SJCRH30 (cell line): ENCODE measurements around the gene NDUFAF7. TPM values are rescaled to one million over a fixed set of nuclear protein-coding genes. Genes with fewer than 3 reads are reported as not detected.
"Not testable (repeated sequence)": the region's sequence is repeated elsewhere in the genome, so short reads cannot be mapped to it uniquely, and the experiment has no call there.

Source experiments
- DNase-seq, 2 experiments: peaks; one replicate each; pipeline ENCODE4 v3.0.0-alpha.2; 2015 to 2020
- H3K27ac ChIP-seq: fragments of 250-450 bp; sonication (Bioruptor Pico); 2 replicates; pipeline ENCODE4 v1.5.1; 2020; ENCODE audit warnings: mild to moderate bottlenecking, moderate library complexity
- H3K27me3 ChIP-seq: fragments of 250-450 bp; sonication (Bioruptor Pico); 2 replicates; pipeline ENCODE4 v1.5.1; 2020; ENCODE audit warnings: mild to moderate bottlenecking, moderate library complexity
- H3K36me3 ChIP-seq: fragments of 250-450 bp; sonication (Bioruptor Pico); 2 replicates; pipeline ENCODE4 v1.5.1; 2020; ENCODE audit warnings: mild to moderate bottlenecking, moderate library complexity
- H3K4me1 ChIP-seq: fragments of 250-450 bp; sonication (Bioruptor Pico); 2 replicates; pipeline ENCODE4 v1.5.1; 2020; ENCODE audit warnings: mild to moderate bottlenecking, moderate library complexity
- H3K4me3 ChIP-seq: fragments of 250-450 bp; sonication (Bioruptor Pico); 2 replicates; pipeline ENCODE4 v1.5.1; 2020; ENCODE audit warnings: mild to moderate bottlenecking, moderate library complexity
- H3K9me3 ChIP-seq: fragments of 250-450 bp; sonication (Bioruptor Pico); replicated peaks from 2 replicates; pipeline ENCODE4 v1.5.1; 2020; ENCODE audit warnings: mild to moderate bottlenecking, moderate library complexity
- total RNA-seq: library from RNA; depleted of rRNA; stranded (reverse); fragments of >200 nt; shearing (Covaris generic); gene quantifications from 2 replicates; pipeline ENCODE4 v1.2.3, GENCODE V29; 2014

NDUFAF7 gene
- total RNA-seq, 1 experiment from 2014 or later: 30.3 TPM

- Histone ChIP-seq H3K36me3 (peaks cover 83% of the 10 kb centered on the region), H3K27me3 (no peaks in the 10 kb centered on the region), H3K4me3 (no peak overlapping the region), H3K4me1 (no peaks in the 10 kb centered on the region), H3K9me3 (peaks cover 18% of the 10 kb centered on the region), H3K27ac (no peak overlapping the region)
- DNase-seq: no peak
Observed at GRCh38 chr2:37203708-37204107, 27.8 kb upstream of the NDUFAF7 start.

- peaks cover 97% of the 10 kb centered on the region for H3K36me3 ChIP-seq
Observed at GRCh38 chr2:37205071-37205661, 26.3 kb upstream of the NDUFAF7 start.

GRCh38 chr2:37205689-37206341, 25.6 kb upstream of the NDUFAF7 start:
- Histone ChIP-seq H3K4me1 (no peaks in the 10 kb centered on the region), H3K27ac (no peak overlapping the region), H3K27me3 (no peaks in the 10 kb centered on the region), H3K36me3 (peaks cover 98% of the 10 kb centered on the region), H3K4me3 (no peak overlapping the region), H3K9me3 (peaks cover 26% of the 10 kb centered on the region)
- no peak for DNase-seq

More at GRCh38 chr2:37205071-37205661, 26.3 kb upstream of the NDUFAF7 start:
- H3K27me3 ChIP-seq, DNase-seq, H3K4me1 ChIP-seq, H3K4me3 ChIP-seq, H3K27ac ChIP-seq: not testable (repeated sequence)
- H3K9me3 ChIP-seq: peaks cover 26% of the 10 kb centered on the region

- Histone ChIP-seq H3K9me3 (peaks cover 26% of the 10 kb centered on the region), H3K36me3 (peaks cover 98% of the 10 kb centered on the region)
- H3K27me3 ChIP-seq, H3K27ac ChIP-seq, H3K4me3 ChIP-seq, DNase-seq, H3K4me1 ChIP-seq: not testable (repeated sequence)
Observed at GRCh38 chr2:37206760-37207159, 24.7 kb upstream of the NDUFAF7 start.

GRCh38 chr2:37211212-37211611, 20.2 kb upstream of the NDUFAF7 start:
- Histone ChIP-seq H3K27me3 (no peaks in the 10 kb centered on the region), H3K27ac (no peak overlapping the region), H3K9me3 (peaks cover 19% of the 10 kb centered on the region), H3K4me1 (no peaks in the 10 kb centered on the region), H3K4me3 (no peak overlapping the region), H3K36me3 (peaks cover 97% of the 10 kb centered on the region)
- DNase-seq: no peak

GRCh38 chr2:37211939-37212338, 19.5 kb upstream of the NDUFAF7 start:
- Histone ChIP-seq H3K4me1 (no peaks in the 10 kb centered on the region), H3K27ac (no peak overlapping the region), H3K27me3 (no peaks in the 10 kb centered on the region), H3K36me3 (peaks cover 97% of the 10 kb centered on the region), H3K4me3 (no peak overlapping the region), H3K9me3 (peaks cover 19% of the 10 kb centered on the region)
- no peak for DNase-seq

- DNase-seq: no peak
- no peaks in the 10 kb centered on the region for H3K9me3 ChIP-seq
- H3K4me3 ChIP-seq: no peak overlapping the region
- no peaks in the 10 kb centered on the region for H3K4me1 ChIP-seq
- H3K27ac ChIP-seq: no peak overlapping the region
- no peaks in the 10 kb centered on the region for H3K27me3 ChIP-seq
- H3K36me3 ChIP-seq: peaks cover 87% of the 10 kb centered on the region
Observed at GRCh38 chr2:37215250-37215649, 16.2 kb upstream of the NDUFAF7 start.

GRCh38 chr2:37219046-37219445, 12.4 kb upstream of the NDUFAF7 start:
- H3K9me3 ChIP-seq: no peaks in the 10 kb centered on the region
- peaks cover 90% of the 10 kb centered on the region for H3K36me3 ChIP-seq
- H3K4me1 ChIP-seq: no peaks in the 10 kb centered on the region
- H3K27me3 ChIP-seq: no peaks in the 10 kb centered on the region
- H3K4me3 ChIP-seq: no peak overlapping the region
- no peak overlapping the region for H3K27ac ChIP-seq
- DNase-seq: no peak

- no peaks in the 10 kb centered on the region for H3K4me1 ChIP-seq
- no peaks in the 10 kb centered on the region for H3K9me3 ChIP-seq
- peaks cover 86% of the 10 kb centered on the region for H3K36me3 ChIP-seq
- no peaks in the 10 kb centered on the region for H3K27me3 ChIP-seq
- DNase-seq: no peak
- no peak overlapping the region for H3K4me3 ChIP-seq
- H3K27ac ChIP-seq: no peak overlapping the region
Observed at GRCh38 chr2:37223131-37223530, 8.3 kb upstream of the NDUFAF7 start.

GRCh38 chr2:37224063-37224462, 7.4 kb upstream of the NDUFAF7 start:
- H3K36me3 ChIP-seq: peaks cover 84% of the 10 kb centered on the region
- no peaks in the 10 kb centered on the region; the same call in 1 of the 2 replicates for H3K4me1 ChIP-seq
- H3K9me3 ChIP-seq: no peaks in the 10 kb centered on the region
- DNase-seq: no peak
- H3K4me3 ChIP-seq: no peak overlapping the region
- H3K27me3 ChIP-seq: no peaks in the 10 kb centered on the region
- H3K27ac ChIP-seq: no peak overlapping the region

GRCh38 chr2:37225129-37225528, 6.3 kb upstream of the NDUFAF7 start:
- not testable (repeated sequence) for H3K27ac ChIP-seq, H3K9me3 ChIP-seq, DNase-seq, H3K4me1 ChIP-seq, H3K27me3 ChIP-seq, H3K4me3 ChIP-seq
- peaks cover 81% of the 10 kb centered on the region for H3K36me3 ChIP-seq

- no peak overlapping the region for H3K27ac ChIP-seq
- H3K4me1 ChIP-seq: peaks cover 10% of the 10 kb centered on the region
- H3K4me3 ChIP-seq: no peak overlapping the region
- peaks cover 65% of the 10 kb centered on the region for H3K36me3 ChIP-seq
- no peaks in the 10 kb centered on the region for H3K27me3 ChIP-seq
- H3K9me3 ChIP-seq: no peaks in the 10 kb centered on the region
- no peak for DNase-seq
Observed at GRCh38 chr2:37226863-37227262, 4.6 kb upstream of the NDUFAF7 start.

GRCh38 chr2:37228788-37229187, 2.7 kb upstream of the NDUFAF7 start:
- H3K36me3 ChIP-seq: peaks cover 46% of the 10 kb centered on the region

GRCh38 chr2:37230581-37230980, 877 bp upstream of the NDUFAF7 start:
- no peaks in the 10 kb centered on the region for H3K27me3 ChIP-seq
- peaks cover 36% of the 10 kb centered on the region for H3K36me3 ChIP-seq
- no peaks in the 10 kb centered on the region for H3K9me3 ChIP-seq
- H3K4me3 ChIP-seq: peak overlapping the region; percentile 89
- peaks cover 13% of the 10 kb centered on the region for H3K4me1 ChIP-seq
- H3K27ac ChIP-seq: peak overlapping the region; percentile 77
- peak; percentile 17 to 51 for DNase-seq

More at GRCh38 chr2:37228788-37229187, 2.7 kb upstream of the NDUFAF7 start:
- DNase-seq: no peak
- Histone ChIP-seq H3K9me3 (no peaks in the 10 kb centered on the region), H3K4me1 (peaks cover 13% of the 10 kb centered on the region), H3K27ac (no peak overlapping the region), H3K4me3 (no peak overlapping the region), H3K27me3 (no peaks in the 10 kb centered on the region)

GRCh38 chr2:37232131-37232933, 874 bp downstream of the NDUFAF7 start:
- peaks cover 34% of the 10 kb centered on the region for H3K36me3 ChIP-seq
- H3K27ac ChIP-seq: peak overlapping the region; percentile 77
- H3K9me3 ChIP-seq: no peaks in the 10 kb centered on the region
- no peaks in the 10 kb centered on the region for H3K27me3 ChIP-seq
- DNase-seq: peak; percentile 13 to 26
- H3K4me3 ChIP-seq: peak overlapping the region; percentile 89
- peaks cover 13% of the 10 kb centered on the region for H3K4me1 ChIP-seq
